K562 (cell line): ENCODE data around the gene TMEM209. TPM values are rescaled to one million over a fixed set of nuclear protein-coding genes. Genes with fewer than 3 reads are reported as not detected.

Experiments used
- ATAC-seq: fragments of 200-7000 bp; cut with Tn5 transposase; 3 replicates; pipeline ENCODE4 v1.9.1; 2020; ENCODE audit warnings: moderate library complexity
- BruUV-seq: library from RNA; stranded (reverse); fragments of 400-500 nt; replicated peaks from 2 replicates; lab custom pipeline; 2021; lab: Mats Ljungman, UMichigan
- CTCF ChIA-PET: fragments of 300-600 bp; formaldehyde crosslinking; extraction: SDS; loops from one replicate; lab custom pipeline; 2021; ENCODE audit warnings: low intra/inter-chr PET ratio; lab: Yijun Ruan, JAX
- POLR2A ChIA-PET: fragments of 300-600, 350-650 bp; sonication (Branson Sonifier 250); formaldehyde crosslinking; extraction: SDS; loops from one replicate; lab custom pipeline; 2021; ENCODE audit warnings: antibody characterized with exemption, inconsistent platforms; lab: Yijun Ruan, JAX
- DNase-seq, 4 experiments: peaks; one replicate each; pipeline versions ENCODE4 v3.0.0 to v3.0.0-alpha.2; 2011 to 2018; ENCODE audit warnings: low spot score in 3 of 4, mixed read lengths in 3 of 4; ENCODE audit errors: extremely low read depth in 1 of 4
- FAIRE-seq: peaks from 2 replicates; lab custom pipeline; 2011; peaks lifted over from hg19 to GRCh38; lab: Jason Lieb, UNC
- H2AFZ ChIP-seq: 2 replicates; pipeline ENCODE4 v1.6.0; 2011; ENCODE audit warnings: low read depth, low read length, control low read depth, inconsistent platforms
- H3K27ac ChIP-seq: fragments of 200-600 bp; 3 replicates; pipeline ENCODE4 v1.8.0; 2011; ENCODE audit warnings: low read depth, mild to moderate bottlenecking, control low read depth, inconsistent platforms, low read length, moderate library complexity, mixed read lengths; ENCODE audit errors: extremely low read depth
- H3K27me3 ChIP-seq, 2 experiments: fragments of 300-600 bp in 1 of 2; 2 replicates in 1 of 2; 3 replicates in 1 of 2; pipeline versions ENCODE4 v1.6.0 to v1.8.0; 2011; ENCODE audit warnings: inconsistent platforms in 2 of 2, low read length in 2 of 2, mild to moderate bottlenecking in 1 of 2, mixed read lengths in 1 of 2, moderate library complexity in 1 of 2; ENCODE audit not compliant: control insufficient read depth in 2 of 2, insufficient read depth in 2 of 2
- H3K36me3 ChIP-seq: fragments of 300-600 bp; 3 replicates; pipeline ENCODE4 v1.8.0; 2011; ENCODE audit warnings: mild to moderate bottlenecking, low read length, inconsistent platforms; ENCODE audit not compliant: control insufficient read depth, insufficient read depth
- H3K4me1 ChIP-seq, 2 experiments: fragments of 200-600 bp in 1 of 2; replicated peaks in 1 of 2; 2 replicates in 1 of 2; 3 replicates in 1 of 2; pipeline versions ENCODE4 v1.5.1 to v1.8.0; 2011; ENCODE audit warnings: inconsistent platforms in 2 of 2, low read length in 2 of 2, mild to moderate bottlenecking in 1 of 2, mixed read lengths in 1 of 2, moderate library complexity in 1 of 2; ENCODE audit not compliant: control insufficient read depth in 2 of 2, insufficient read depth in 2 of 2
- H3K4me2 ChIP-seq: 2 replicates; pipeline ENCODE4 v1.6.1; 2011; ENCODE audit warnings: low read length, control low read depth, inconsistent platforms, mixed read lengths; ENCODE audit not compliant: insufficient read depth
- H3K4me3 ChIP-seq: fragments of 200-600 bp; sonication (generic), shearing (Covaris generic); 2 replicates; pipeline ENCODE4 v1.5.1; 2016; ENCODE audit warnings: control low read depth, inconsistent platforms
- H3K79me2 ChIP-seq: fragments of 200-600 bp; 3 replicates; pipeline ENCODE4 v1.8.0; 2011; ENCODE audit warnings: low read length, inconsistent platforms; ENCODE audit not compliant: control insufficient read depth, insufficient read depth
- H3K9ac ChIP-seq, 2 experiments: 2 replicates each; pipeline versions ENCODE4 v1.6.0 to v1.6.1; 2011; ENCODE audit warnings: low read depth in 2 of 2, low read length in 2 of 2, control low read depth in 1 of 2, inconsistent platforms in 1 of 2, mild to moderate bottlenecking in 1 of 2, mixed read lengths in 1 of 2; ENCODE audit not compliant: insufficient read depth in 1 of 2
- H3K9me1 ChIP-seq: one replicate; pipeline ENCODE4 v1.6.0; 2011; ENCODE audit warnings: inconsistent platforms, mild to moderate bottlenecking, low read length, moderate library complexity; ENCODE audit not compliant: control insufficient read depth, insufficient read depth
- H3K9me3 ChIP-seq: replicated peaks from 2 replicates; pipeline ENCODE4 v1.5.1; 2011; ENCODE audit warnings: low read depth, low read length, inconsistent platforms; ENCODE audit not compliant: control insufficient read depth, insufficient read depth
- H4K20me1 ChIP-seq: replicated peaks from 2 replicates; pipeline ENCODE4 v1.6.1; 2011; ENCODE audit warnings: low read length, inconsistent platforms, mixed read lengths; ENCODE audit not compliant: control insufficient read depth, insufficient read depth
- FOXA1 ChIP-seq: fragments of 450-650 bp; IDR thresholded peaks from 2 replicates; pipeline ENCODE4 v1.6.1; 2016; ENCODE audit warnings: mild to moderate bottlenecking, borderline replicate concordance
- FOXK1 ChIP-seq: sonication (generic); formaldehyde crosslinking; IDR thresholded peaks from 2 replicates; pipeline ENCODE4 v1.8.0; 2022; ENCODE audit warnings: missing genetic modification reagents, mild to moderate bottlenecking, borderline replicate concordance
- NFRKB ChIP-seq: fragments of 450-650 bp; IDR thresholded peaks from 2 replicates; pipeline ENCODE4 v1.6.1; 2016; ENCODE audit warnings: low read depth
- PHB ChIP-seq: fragments of 250-450 bp; sonication (Bioruptor Pico); IDR thresholded peaks from 2 replicates; pipeline ENCODE4 v1.5.0; 2021
- ZFX ChIP-seq: sonication (generic); formaldehyde crosslinking; IDR thresholded peaks from 2 replicates; pipeline ENCODE4 v1.8.0; 2022; ENCODE audit warnings: mild to moderate bottlenecking, missing genetic modification reagents, moderate library complexity
- ZNF217 ChIP-seq: sonication (generic); formaldehyde crosslinking; IDR thresholded peaks from 2 replicates; pipeline ENCODE4 v1.8.0; 2022; ENCODE audit warnings: mild to moderate bottlenecking, missing genetic modification reagents
- ZSCAN29 ChIP-seq: fragments of 450-650 bp; IDR thresholded peaks from 2 replicates; pipeline ENCODE4 v1.6.1; 2017
- WGBS: fragments of 100-300 bp; shearing (Covaris generic); methylation state at CpG from one replicate; pipeline ENCODE4 v1.1.6; 2016; ENCODE audit warnings: low coverage, mixed read lengths; ENCODE audit not compliant: insufficient coverage; ENCODE audit errors: missing lambda C conversion rate; 5-methylcytosine and 5-hydroxymethylcytosine counted together
- in situ Hi-C: fragments of 300-500 bp; cut with MboI; formaldehyde crosslinking; loops from 4 replicates; pipeline ENCODE4 v1.15.0; 2018; ENCODE audit warnings: inconsistent platforms, mixed read lengths
- intact Hi-C: fragments of 100-400 bp; cut with micrococcal nuclease; formaldehyde crosslinking; loops from 2 replicates; pipeline ENCODE4 v1.14.2; 2022
- polyA plus RNA-seq, 8 experiments: library from polyadenylated mRNA; depleted of rRNA in 4 of 8; stranded (reverse) in 5 of 8; unstranded in 3 of 8; fragments of >200 nt; fragmentation: Nextera tagmentation in 2 of 8; fragmentation: Illumina TruSeq in 1 of 8; extraction: Ambion mirVana in 2 of 8; extraction: Trizol in 1 of 8; gene quantifications; 2 replicates each; pipeline versions ENCODE4 v1.2.1 to v1.2.3, GENCODE V29; 2011 to 2014; ENCODE audit warnings: inconsistent platforms in 1 of 8, missing spikeins in 1 of 8
- total RNA-seq, 7 experiments: library from RNA; depleted of rRNA in 6 of 7; stranded (reverse); fragments of >200 nt in 6 of 7; fragmentation: Illumina TruSeq in 2 of 7; extraction: Trizol in 2 of 7; gene quantifications; 2 replicates each; pipeline versions ENCODE4 v1.2.1 to v1.2.3, GENCODE V29; 2011 to 2021; ENCODE audit warnings: low replicate concordance in 1 of 7
- TF ChIP-seq, protein P1 (sequence below): fragments of 250-450 bp; sonication (Bioruptor Pico); IDR thresholded peaks from 2 replicates; pipeline ENCODE4 v1.5.0; 2020; ENCODE audit warnings: mild to moderate bottlenecking, borderline replicate concordance
- TF ChIP-seq, protein P2 (sequence below): sonication (generic); formaldehyde crosslinking; IDR thresholded peaks from 2 replicates; pipeline ENCODE4 v1.8.1; 2023; ENCODE audit warnings: mild to moderate bottlenecking, missing genetic modification reagents
- TF ChIP-seq, protein P3 (sequence below): sonication (generic); IDR thresholded peaks from 2 replicates; pipeline ENCODE4 v1.6.1; 2016
- TF ChIP-seq, protein P4 (sequence below): sonication (generic); formaldehyde crosslinking; IDR thresholded peaks from 2 replicates; pipeline ENCODE4 v1.8.1; 2023; ENCODE audit warnings: mild to moderate bottlenecking, missing genetic modification reagents
- TF ChIP-seq, protein P5 (sequence below): sonication (generic); formaldehyde crosslinking; IDR thresholded peaks from 2 replicates; pipeline ENCODE4 v1.8.0; 2022; ENCODE audit warnings: missing genetic modification reagents, mild to moderate bottlenecking, moderate library complexity, borderline replicate concordance
- TF ChIP-seq, protein P6 (sequence below), 2 experiments: IDR thresholded peaks; 2 replicates each; pipeline ENCODE4 v1.6.1; 2011; ENCODE audit warnings: borderline replicate concordance in 1 of 2, control low read depth in 1 of 2, low read depth in 1 of 2, low read length in 1 of 2, mild to moderate bottlenecking in 1 of 2, mixed read lengths in 1 of 2, moderate library complexity in 1 of 2; ENCODE audit not compliant: insufficient read depth in 1 of 2, insufficient read length in 1 of 2, poor library complexity in 1 of 2, severe bottlenecking in 1 of 2; ENCODE audit errors: extremely low read depth in 1 of 2

TMEM209 gene
- total and polyA plus RNA-seq, 9 of the 15 experiments (the other 6 are each of a cell fraction or from before 2014, with no cell fraction given), result 36.8 to 116 (median 76.6) TPM

DNA sequence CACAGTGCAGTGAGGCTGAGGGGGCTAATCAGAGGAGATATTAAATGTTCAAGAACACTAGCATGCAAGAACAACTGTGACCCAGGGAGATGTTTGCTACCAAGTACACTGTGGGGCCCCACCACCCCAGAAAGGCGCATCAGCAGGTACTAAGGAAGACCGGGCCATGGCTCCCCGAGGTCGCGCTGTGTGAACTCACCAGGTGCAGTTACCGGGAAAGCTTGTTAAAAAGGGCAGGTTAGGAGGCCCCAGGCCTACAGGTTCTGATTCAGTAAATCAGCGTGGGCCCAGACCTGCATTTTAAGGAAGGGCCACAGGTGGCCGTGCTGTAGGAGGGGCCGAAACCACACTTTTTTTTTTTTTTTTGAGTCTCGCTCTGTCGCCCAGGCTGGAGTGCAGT, 54.6 kb downstream of the TMEM209 start:
- no peak for FAIRE-seq
- H3K79me2 ChIP-seq, result no peaks in the 10 kb centered on the region
- no peak overlapping the region for H3K27ac ChIP-seq
- ATAC-seq, result no peak
- 93% methylated on average over 11 of the region's 11 CpGs for WGBS
- H3K9me3 ChIP-seq, result peaks cover 5% of the 10 kb centered on the region; the same call in 1 of the 2 replicates
- H3K4me1 ChIP-seq, result peaks cover 6 to 64% of the 10 kb centered on the region in 2 experiments; a peak in 3 of 5 replicates
- CTCF ChIA-PET, result no interaction called here
- H3K9me1 ChIP-seq, result no peaks in the 10 kb centered on the region
- no peak overlapping the region for H3K4me3 ChIP-seq
- H3K36me3 ChIP-seq, result no peaks in the 10 kb centered on the region; the same call in 2 of the 3 replicates
- peak in 1 of 4 experiments; percentile 14 for DNase-seq
- no TSS peak for BruUV-seq
- intact Hi-C loops (no loop called here), in situ Hi-C loops (no loop called here)
- POLR2A ChIA-PET, result no interaction called here
- no peaks in the 10 kb centered on the region; a peak in 1 of 5 replicates for H3K27me3 ChIP-seq
- no peaks in the 10 kb centered on the region for H4K20me1 ChIP-seq
- no peak overlapping the region for H3K9ac ChIP-seq
- no peak overlapping the region for H2AFZ ChIP-seq
- no peak overlapping the region for H3K4me2 ChIP-seq
- peak; percentile 30; the same call in 1 of the 2 replicates for TF ChIP-seq ZFX
- TF ChIP-seq ZNF217 (CRISPR knock-in tag), result no peak
- no peak for TF ChIP-seq NFRKB
- TF ChIP-seq, protein P1, sequence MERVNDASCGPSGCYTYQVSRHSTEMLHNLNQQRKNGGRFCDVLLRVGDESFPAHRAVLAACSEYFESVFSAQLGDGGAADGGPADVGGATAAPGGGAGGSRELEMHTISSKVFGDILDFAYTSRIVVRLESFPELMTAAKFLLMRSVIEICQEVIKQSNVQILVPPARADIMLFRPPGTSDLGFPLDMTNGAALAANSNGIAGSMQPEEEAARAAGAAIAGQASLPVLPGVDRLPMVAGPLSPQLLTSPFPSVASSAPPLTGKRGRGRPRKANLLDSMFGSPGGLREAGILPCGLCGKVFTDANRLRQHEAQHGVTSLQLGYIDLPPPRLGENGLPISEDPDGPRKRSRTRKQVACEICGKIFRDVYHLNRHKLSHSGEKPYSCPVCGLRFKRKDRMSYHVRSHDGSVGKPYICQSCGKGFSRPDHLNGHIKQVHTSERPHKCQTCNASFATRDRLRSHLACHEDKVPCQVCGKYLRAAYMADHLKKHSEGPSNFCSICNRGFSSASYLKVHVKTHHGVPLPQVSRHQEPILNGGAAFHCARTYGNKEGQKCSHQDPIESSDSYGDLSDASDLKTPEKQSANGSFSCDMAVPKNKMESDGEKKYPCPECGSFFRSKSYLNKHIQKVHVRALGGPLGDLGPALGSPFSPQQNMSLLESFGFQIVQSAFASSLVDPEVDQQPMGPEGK (CRISPR knock-in tag), result no peak
- TF ChIP-seq, protein P2, sequence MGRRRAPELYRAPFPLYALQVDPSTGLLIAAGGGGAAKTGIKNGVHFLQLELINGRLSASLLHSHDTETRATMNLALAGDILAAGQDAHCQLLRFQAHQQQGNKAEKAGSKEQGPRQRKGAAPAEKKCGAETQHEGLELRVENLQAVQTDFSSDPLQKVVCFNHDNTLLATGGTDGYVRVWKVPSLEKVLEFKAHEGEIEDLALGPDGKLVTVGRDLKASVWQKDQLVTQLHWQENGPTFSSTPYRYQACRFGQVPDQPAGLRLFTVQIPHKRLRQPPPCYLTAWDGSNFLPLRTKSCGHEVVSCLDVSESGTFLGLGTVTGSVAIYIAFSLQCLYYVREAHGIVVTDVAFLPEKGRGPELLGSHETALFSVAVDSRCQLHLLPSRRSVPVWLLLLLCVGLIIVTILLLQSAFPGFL, result no peak
- no peak for TF ChIP-seq FOXA1
- TF ChIP-seq, protein P3, sequence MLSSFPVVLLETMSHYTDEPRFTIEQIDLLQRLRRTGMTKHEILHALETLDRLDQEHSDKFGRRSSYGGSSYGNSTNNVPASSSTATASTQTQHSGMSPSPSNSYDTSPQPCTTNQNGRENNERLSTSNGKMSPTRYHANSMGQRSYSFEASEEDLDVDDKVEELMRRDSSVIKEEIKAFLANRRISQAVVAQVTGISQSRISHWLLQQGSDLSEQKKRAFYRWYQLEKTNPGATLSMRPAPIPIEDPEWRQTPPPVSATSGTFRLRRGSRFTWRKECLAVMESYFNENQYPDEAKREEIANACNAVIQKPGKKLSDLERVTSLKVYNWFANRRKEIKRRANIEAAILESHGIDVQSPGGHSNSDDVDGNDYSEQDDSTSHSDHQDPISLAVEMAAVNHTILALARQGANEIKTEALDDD, result no peak
- TF ChIP-seq, protein P4, sequence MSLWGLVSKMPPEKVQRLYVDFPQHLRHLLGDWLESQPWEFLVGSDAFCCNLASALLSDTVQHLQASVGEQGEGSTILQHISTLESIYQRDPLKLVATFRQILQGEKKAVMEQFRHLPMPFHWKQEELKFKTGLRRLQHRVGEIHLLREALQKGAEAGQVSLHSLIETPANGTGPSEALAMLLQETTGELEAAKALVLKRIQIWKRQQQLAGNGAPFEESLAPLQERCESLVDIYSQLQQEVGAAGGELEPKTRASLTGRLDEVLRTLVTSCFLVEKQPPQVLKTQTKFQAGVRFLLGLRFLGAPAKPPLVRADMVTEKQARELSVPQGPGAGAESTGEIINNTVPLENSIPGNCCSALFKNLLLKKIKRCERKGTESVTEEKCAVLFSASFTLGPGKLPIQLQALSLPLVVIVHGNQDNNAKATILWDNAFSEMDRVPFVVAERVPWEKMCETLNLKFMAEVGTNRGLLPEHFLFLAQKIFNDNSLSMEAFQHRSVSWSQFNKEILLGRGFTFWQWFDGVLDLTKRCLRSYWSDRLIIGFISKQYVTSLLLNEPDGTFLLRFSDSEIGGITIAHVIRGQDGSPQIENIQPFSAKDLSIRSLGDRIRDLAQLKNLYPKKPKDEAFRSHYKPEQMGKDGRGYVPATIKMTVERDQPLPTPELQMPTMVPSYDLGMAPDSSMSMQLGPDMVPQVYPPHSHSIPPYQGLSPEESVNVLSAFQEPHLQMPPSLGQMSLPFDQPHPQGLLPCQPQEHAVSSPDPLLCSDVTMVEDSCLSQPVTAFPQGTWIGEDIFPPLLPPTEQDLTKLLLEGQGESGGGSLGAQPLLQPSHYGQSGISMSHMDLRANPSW, result no peak
- no peak for TF ChIP-seq PHB (CRISPR knock-in tag)
- no peak for TF ChIP-seq ZSCAN29
- TF ChIP-seq FOXK1 (CRISPR knock-in tag), result no peak
- TF ChIP-seq, protein P5, sequence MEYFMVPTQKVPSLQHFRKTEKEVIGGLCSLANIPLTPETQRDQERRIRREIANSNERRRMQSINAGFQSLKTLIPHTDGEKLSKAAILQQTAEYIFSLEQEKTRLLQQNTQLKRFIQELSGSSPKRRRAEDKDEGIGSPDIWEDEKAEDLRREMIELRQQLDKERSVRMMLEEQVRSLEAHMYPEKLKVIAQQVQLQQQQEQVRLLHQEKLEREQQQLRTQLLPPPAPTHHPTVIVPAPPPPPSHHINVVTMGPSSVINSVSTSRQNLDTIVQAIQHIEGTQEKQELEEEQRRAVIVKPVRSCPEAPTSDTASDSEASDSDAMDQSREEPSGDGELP (CRISPR knock-in tag), result no peak
- TF ChIP-seq, protein P6, sequence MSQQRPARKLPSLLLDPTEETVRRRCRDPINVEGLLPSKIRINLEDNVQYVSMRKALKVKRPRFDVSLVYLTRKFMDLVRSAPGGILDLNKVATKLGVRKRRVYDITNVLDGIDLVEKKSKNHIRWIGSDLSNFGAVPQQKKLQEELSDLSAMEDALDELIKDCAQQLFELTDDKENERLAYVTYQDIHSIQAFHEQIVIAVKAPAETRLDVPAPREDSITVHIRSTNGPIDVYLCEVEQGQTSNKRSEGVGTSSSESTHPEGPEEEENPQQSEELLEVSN (IDR thresholded peaks at IDR 0.05; ENCODE audit: borderline replicate concordance in 1 of 2, extremely low read depth in 1 of 2, insufficient read depth in 1 of 2, insufficient read length in 1 of 2, low read depth in 1 of 2, low read length in 1 of 2, poor library complexity in 1 of 2, severe bottlenecking in 1 of 2), result no peak
